ENCODE measurements around the gene PCSK2. TPM values are rescaled to one million over a fixed set of nuclear protein-coding genes. Genes with fewer than 3 reads are reported as not detected.

Gene PCSK2
- total and polyA plus RNA-seq, 2 experiments from 2014 or later = 1.3 to 3.8 TPM

GRCh38 chr20:17377231-17377630 is 150.4 kb downstream of the PCSK2 start:
- H2AFZ ChIP-seq = no peak overlapping the region
- DNase-seq (ENCODE audit: low spot score) = no peak
- H3K27me3 ChIP-seq = no peaks in the 10 kb centered on the region
- H3K27ac ChIP-seq = no peak overlapping the region
- H4K20me1 ChIP-seq (ENCODE audit: insufficient read depth, poor library complexity, severe bottlenecking) = no peaks in the 10 kb centered on the region
- no peak overlapping the region for H3K4me3 ChIP-seq
- no peak overlapping the region for H3K4me2 ChIP-seq
- no peaks in the 10 kb centered on the region for H3K4me1 ChIP-seq (ENCODE audit: insufficient read depth)
- WGBS (ENCODE audit: low lambda C conversion rate, missing lambda C conversion rate) = 81% methylated on average over 3 of the region's 3 CpGs
- H3K36me3 ChIP-seq (replicated peaks; ENCODE audit: insufficient read depth, low read depth) = no peaks in the 10 kb centered on the region
- no peaks in the 10 kb centered on the region for H3K9me3 ChIP-seq (ENCODE audit: low read depth)
- no peaks in the 10 kb centered on the region for H3K79me2 ChIP-seq
- no peaks in the 10 kb centered on the region for H3K9me2 ChIP-seq (replicated peaks; ENCODE audit: insufficient read depth)
- TF ChIP-seq EZH2 (IDR thresholded peaks at IDR 0.05; ENCODE audit: borderline replicate concordance) (no peak), CTCF (IDR thresholded peaks at IDR 0.05; ENCODE audit: poor library complexity) (no peak), EZH2phosphoT487 (IDR thresholded peaks at IDR 0.05; ENCODE audit: low read depth, severe bottlenecking, unreplicated experiment) (no peak)

GRCh38 chr20:17379651-17380050 is 152.8 kb downstream of the PCSK2 start:
- Histone ChIP-seq H3K4me1 (ENCODE audit: insufficient read depth) (no peaks in the 10 kb centered on the region), H3K79me2 (no peaks in the 10 kb centered on the region), H3K9me3 (ENCODE audit: low read depth) (no peaks in the 10 kb centered on the region), H2AFZ (no peak overlapping the region), H3K36me3 (replicated peaks; ENCODE audit: insufficient read depth, low read depth) (no peaks in the 10 kb centered on the region), H4K20me1 (ENCODE audit: insufficient read depth, poor library complexity, severe bottlenecking) (no peaks in the 10 kb centered on the region), H3K27me3 (no peaks in the 10 kb centered on the region), H3K4me3 (no peak overlapping the region), H3K27ac (no peak overlapping the region), H3K4me2 (no peak overlapping the region), H3K9me2 (replicated peaks; ENCODE audit: insufficient read depth) (no peaks in the 10 kb centered on the region)
- TF ChIP-seq EZH2 (IDR thresholded peaks at IDR 0.05; ENCODE audit: borderline replicate concordance) = no peak
- no peak for TF ChIP-seq CTCF (IDR thresholded peaks at IDR 0.05; ENCODE audit: poor library complexity)
- no peak for TF ChIP-seq EZH2phosphoT487 (IDR thresholded peaks at IDR 0.05; ENCODE audit: low read depth, severe bottlenecking, unreplicated experiment)
- 91% methylated on average over 2 of the region's 2 CpGs for WGBS (ENCODE audit: low lambda C conversion rate, missing lambda C conversion rate)
- no peak for DNase-seq (ENCODE audit: low spot score)

GRCh38 chr20:17380801-17381200 is 154.0 kb downstream of the PCSK2 start:
- no peak for DNase-seq (ENCODE audit: low spot score)
- no peaks in the 10 kb centered on the region for H3K36me3 ChIP-seq (replicated peaks; ENCODE audit: insufficient read depth, low read depth)
- H3K27ac ChIP-seq = no peak overlapping the region
- no peaks in the 10 kb centered on the region for H3K9me3 ChIP-seq (ENCODE audit: low read depth)
- no peak overlapping the region for H3K4me3 ChIP-seq
- H3K27me3 ChIP-seq = no peaks in the 10 kb centered on the region
- no peak overlapping the region for H2AFZ ChIP-seq
- no peaks in the 10 kb centered on the region for H3K9me2 ChIP-seq (replicated peaks; ENCODE audit: insufficient read depth)
- TF ChIP-seq EZH2phosphoT487 (IDR thresholded peaks at IDR 0.05; ENCODE audit: low read depth, severe bottlenecking, unreplicated experiment) (no peak), CTCF (IDR thresholded peaks at IDR 0.05; ENCODE audit: poor library complexity) (no peak), EZH2 (IDR thresholded peaks at IDR 0.05; ENCODE audit: borderline replicate concordance) (no peak)
- H3K4me2 ChIP-seq = no peak overlapping the region
- H3K4me1 ChIP-seq (ENCODE audit: insufficient read depth) = no peaks in the 10 kb centered on the region
- 78% methylated on average over 4 of the region's 4 CpGs for WGBS (ENCODE audit: low lambda C conversion rate, missing lambda C conversion rate)
- H4K20me1 ChIP-seq (ENCODE audit: insufficient read depth, poor library complexity, severe bottlenecking) = no peaks in the 10 kb centered on the region
- H3K79me2 ChIP-seq = no peaks in the 10 kb centered on the region

GRCh38 chr20:17381724-17382123 is 154.9 kb downstream of the PCSK2 start:
- H2AFZ ChIP-seq = no peak overlapping the region
- TF ChIP-seq EZH2phosphoT487 (IDR thresholded peaks at IDR 0.05; ENCODE audit: low read depth, severe bottlenecking, unreplicated experiment) (no peak), CTCF (IDR thresholded peaks at IDR 0.05; ENCODE audit: poor library complexity) (no peak), EZH2 (IDR thresholded peaks at IDR 0.05; ENCODE audit: borderline replicate concordance) (no peak)
- no peaks in the 10 kb centered on the region for H3K27me3 ChIP-seq
- no peaks in the 10 kb centered on the region for H3K79me2 ChIP-seq
- DNase-seq (ENCODE audit: low spot score) = no peak
- no peak overlapping the region for H3K27ac ChIP-seq
- H3K9me3 ChIP-seq (ENCODE audit: low read depth) = no peaks in the 10 kb centered on the region
- no peaks in the 10 kb centered on the region for H4K20me1 ChIP-seq (ENCODE audit: insufficient read depth, poor library complexity, severe bottlenecking)
- H3K36me3 ChIP-seq (replicated peaks; ENCODE audit: insufficient read depth, low read depth) = no peaks in the 10 kb centered on the region
- WGBS (ENCODE audit: low lambda C conversion rate, missing lambda C conversion rate) = 87% methylated on average over 4 of the region's 4 CpGs
- no peaks in the 10 kb centered on the region for H3K9me2 ChIP-seq (replicated peaks; ENCODE audit: insufficient read depth)
- no peaks in the 10 kb centered on the region for H3K4me1 ChIP-seq (ENCODE audit: insufficient read depth)
- H3K4me2 ChIP-seq = no peak overlapping the region
- H3K4me3 ChIP-seq = no peak overlapping the region
